Stimulated activated CD4-positive, alpha-beta T cell treated with anti-CD3 and anti-CD28 coated beads, TNF-alpha, amount 100 ng/mL, for 48 hours (primary cell): ENCODE measurements around the gene NOL4L.
"Not testable (repeated sequence)": the region's sequence is repeated elsewhere in the genome, so short reads cannot be mapped to it uniquely, and the experiment has no call there.

ENCODE experiments used
- DNase-seq, 3 donors: peaks; one replicate each; pipeline ENCODE4 v3.0.0-alpha.2; 2020; ENCODE audit warnings: low read depth in 3 of 3

Gene NOL4L

GRCh38 chr20:32510120-32510600, 75.0 kb downstream of the NOL4L start:
- no peak for DNase-seq

GRCh38 chr20:32509639-32510066, 75.5 kb downstream of the NOL4L start:
- DNase-seq: peak in 2 of 3 donors; percentile 36 to 47

- DNase-seq: no peak
These were observed 76.4 kb downstream of the NOL4L start for GRCh38 chr20:32508775-32509119.

- DNase-seq: no peak
These were observed 76.9 kb downstream of the NOL4L start for GRCh38 chr20:32507998-32508774.

- DNase-seq: no peak
These were observed 78.4 kb downstream of the NOL4L start for GRCh38 chr20:32506721-32507120.

- no peak for DNase-seq
These were observed 79.2 kb downstream of the NOL4L start for GRCh38 chr20:32505723-32506473.

- DNase-seq: no peak
These were observed 83.4 kb downstream of the NOL4L start for GRCh38 chr20:32501709-32502108.

GRCh38 chr20:32497589-32498224, 87.4 kb downstream of the NOL4L start:
- no peak for DNase-seq

GRCh38 chr20:32496811-32497533, 88.2 kb downstream of the NOL4L start:
- no peak for DNase-seq

GRCh38 chr20:32495949-32496348, 89.2 kb downstream of the NOL4L start:
- no peak for DNase-seq

- no peak for DNase-seq
These were observed 89.9 kb downstream of the NOL4L start for GRCh38 chr20:32495217-32495565.

GRCh38 chr20:32494483-32495216, 90.5 kb downstream of the NOL4L start:
- DNase-seq: no peak

- DNase-seq: no peak
These were observed 91.8 kb downstream of the NOL4L start for GRCh38 chr20:32493356-32493755.

GRCh38 chr20:32491764-32492151, 93.4 kb downstream of the NOL4L start:
- DNase-seq: not testable (repeated sequence)

- DNase-seq: no peak
These were observed 94.0 kb downstream of the NOL4L start for GRCh38 chr20:32490942-32491763.

GRCh38 chr20:32488066-32488838, 96.9 kb downstream of the NOL4L start:
- no peak for DNase-seq

- no peak for DNase-seq
These were observed 97.8 kb downstream of the NOL4L start for GRCh38 chr20:32487381-32487780.

GRCh38 chr20:32485770-32486478, 99.2 kb downstream of the NOL4L start:
- DNase-seq: no peak
